Activated CD8-positive, alpha-beta memory T cell treated with anti-CD3 and anti-CD28 coated beads, Interleukin-2, amount 50 U/mL, for 4 hours (primary cell): ENCODE measurements around the gene LONRF2.

Experiments
- DNase-seq: peaks from one replicate; pipeline ENCODE4 v3.0.0-alpha.2; 2020

The LONRF2 gene

GRCh38 chr2:100299548-100299947 lies 22.8 kb downstream of the LONRF2 start:
- no peak for DNase-seq

- DNase-seq, result no peak
Measured at GRCh38 chr2:100297511-100297910, 24.8 kb downstream of the LONRF2 start.

- DNase-seq, result no peak
Measured at GRCh38 chr2:100294162-100294497, 28.2 kb downstream of the LONRF2 start.

- no peak for DNase-seq
Measured at GRCh38 chr2:100293341-100294161, 28.8 kb downstream of the LONRF2 start.

GRCh38 chr2:100292022-100292580 lies 30.2 kb downstream of the LONRF2 start:
- DNase-seq, result peak; percentile 30

- peak; percentile 37 for DNase-seq
Measured at GRCh38 chr2:100291152-100291970, 30.9 kb downstream of the LONRF2 start.

GRCh38 chr2:100290718-100291151 lies 31.6 kb downstream of the LONRF2 start:
- DNase-seq, result no peak

GRCh38 chr2:100289020-100289419 lies 33.3 kb downstream of the LONRF2 start:
- no peak for DNase-seq

GRCh38 chr2:100286318-100286717 lies 36.0 kb downstream of the LONRF2 start:
- DNase-seq, result no peak

GRCh38 chr2:100285691-100286090 lies 36.6 kb downstream of the LONRF2 start:
- DNase-seq, result no peak

- DNase-seq, result no peak
Measured at GRCh38 chr2:100285011-100285410, 37.3 kb downstream of the LONRF2 start.

- DNase-seq, result no peak
Measured at GRCh38 chr2:100283724-100284501, 38.4 kb downstream of the LONRF2 start.

GRCh38 chr2:100281521-100282438 lies 40.5 kb downstream of the LONRF2 start:
- DNase-seq, result no peak

GRCh38 chr2:100279586-100280534 lies 42.4 kb downstream of the LONRF2 start:
- DNase-seq, result no peak

- no peak for DNase-seq
Measured at GRCh38 chr2:100278986-100279385, 43.3 kb downstream of the LONRF2 start.

- DNase-seq, result no peak
Measured at GRCh38 chr2:100278501-100278900, 43.8 kb downstream of the LONRF2 start.

GRCh38 chr2:100277540-100278207 lies 44.6 kb downstream of the LONRF2 start:
- DNase-seq, result no peak

- no peak for DNase-seq
Measured at GRCh38 chr2:100276716-100277115, 45.6 kb downstream of the LONRF2 start.

GRCh38 chr2:100275200-100275589 lies 47.1 kb downstream of the LONRF2 start:
- DNase-seq, result no peak

- DNase-seq, result no peak
Measured at GRCh38 chr2:100274566-100275199, 47.6 kb downstream of the LONRF2 start.
